Measurements from ENCODE around the gene SLAMF7.

GRCh38 chr1:160744199-160744851, 5.3 kb downstream of the SLAMF7 start:
- TF ChIP-seq CTCF (conservative IDR thresholded peaks at IDR 0.05 in 1 of 2, IDR thresholded peaks at IDR 0.05 in 1 of 2; ENCODE audit: extremely low read depth in 1 of 2, insufficient read depth in 1 of 2, low read depth in 1 of 2, low read length in 2 of 2) (no peak), EZH2 (IDR thresholded peaks at IDR 0.05; ENCODE audit: borderline replicate concordance, low read length) (no peak)
